HG03039 (cell line): ENCODE data around the gene TNIP1.
A peak's percentile ranks its signal among the peaks of the same experiment; 100 is the strongest.

Experiments
- ATAC-seq: cut with Tn5 transposase; IDR thresholded peaks from one replicate; pipeline ENCODE4 v1.9.1; 2021; ENCODE audit warnings: mild to moderate bottlenecking, moderate library complexity; ENCODE audit not compliant: unreplicated experiment

The TNIP1 gene

DNA sequence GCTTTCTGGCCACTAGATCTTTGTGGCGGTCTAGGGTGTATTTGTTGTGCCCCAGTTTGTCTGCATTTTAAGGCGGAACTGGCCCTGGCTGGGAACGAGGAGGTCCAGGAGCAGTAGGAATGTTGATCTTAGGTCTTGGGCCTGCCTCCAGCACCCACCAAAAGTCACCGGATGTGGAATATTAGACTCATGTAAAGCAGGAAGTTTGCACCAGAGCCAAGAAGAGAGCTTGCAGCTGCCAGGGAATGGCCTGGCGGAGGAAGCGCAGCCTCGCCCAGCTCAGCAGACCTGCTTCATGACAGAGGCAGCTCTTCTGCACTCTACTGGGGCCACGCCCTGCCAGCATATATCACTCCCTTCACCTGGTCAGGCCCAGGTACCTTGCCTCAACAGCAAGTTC is 57.2 kb downstream of the TNIP1 start:
- no peak for ATAC-seq

DNA sequence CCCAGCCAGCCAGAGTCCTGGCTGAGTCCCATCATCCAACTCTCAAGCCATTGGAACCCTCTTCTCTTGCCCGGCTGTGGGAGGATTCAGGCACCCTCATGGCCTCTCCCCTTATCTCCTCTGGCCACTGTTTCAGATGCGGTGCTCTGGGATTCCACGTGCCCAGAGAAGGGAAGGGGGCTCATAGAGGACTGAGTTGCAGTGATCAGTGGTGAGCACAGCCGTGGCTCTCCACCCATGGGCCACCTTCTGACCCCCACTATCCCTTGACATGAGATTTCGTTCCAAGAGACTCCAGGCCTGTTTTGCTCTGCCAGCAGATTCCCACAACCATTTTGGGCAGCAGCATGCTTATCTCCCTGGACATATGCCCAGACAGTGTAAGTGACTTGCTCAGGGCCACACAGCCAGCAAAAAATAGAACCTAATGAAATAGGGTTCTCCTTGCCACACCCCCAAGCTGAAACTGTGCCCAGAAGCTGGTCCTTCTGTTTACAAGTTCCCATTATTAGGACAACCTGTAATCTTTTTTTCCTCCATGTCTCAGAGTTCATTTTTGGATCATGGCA is 57.7 kb downstream of the TNIP1 start:
- no peak for ATAC-seq

DNA sequence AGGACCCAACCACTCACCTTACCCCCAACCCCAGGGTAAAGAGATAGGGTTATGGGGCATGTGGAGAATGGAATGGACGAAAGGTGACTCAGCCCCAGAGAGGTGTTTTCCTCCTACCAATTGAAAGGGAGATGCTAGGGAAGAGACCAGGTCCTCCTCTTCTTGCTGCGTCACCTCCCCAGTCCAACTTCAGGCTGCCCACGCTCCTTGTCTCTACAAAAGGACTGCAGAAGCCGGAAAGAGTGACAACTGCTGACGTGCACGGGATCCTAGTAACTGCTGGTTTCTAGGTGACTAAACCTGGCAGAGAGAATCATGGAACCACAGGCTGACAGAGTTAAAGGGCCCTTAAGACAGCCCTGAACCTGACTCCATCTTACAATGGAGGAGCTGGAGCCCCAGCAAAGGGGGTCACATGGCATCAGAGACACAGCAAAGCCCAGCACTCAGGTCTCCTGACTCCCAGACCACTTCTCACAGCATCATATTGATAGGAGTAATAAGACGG is 58.3 kb downstream of the TNIP1 start:
- ATAC-seq: no peak

DNA sequence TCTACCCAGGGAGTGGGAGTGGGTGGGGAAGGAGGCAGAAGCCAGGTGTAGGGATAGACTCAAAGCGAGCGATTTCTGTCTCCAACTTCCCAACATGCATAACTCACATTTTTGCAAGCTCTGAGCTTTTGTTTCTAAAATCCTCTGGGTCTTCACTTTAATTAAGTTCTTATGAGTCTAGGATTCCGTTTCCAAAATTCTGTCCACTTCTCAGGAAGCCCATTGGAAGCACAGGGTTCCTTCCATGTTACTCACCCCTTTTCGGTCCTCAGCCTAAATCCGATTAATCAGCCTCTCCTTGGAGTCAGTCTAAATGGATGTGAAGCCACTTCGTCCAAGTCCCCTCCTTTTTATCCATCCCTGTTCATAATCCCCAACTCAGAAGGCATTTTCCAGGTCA is 59.1 kb downstream of the TNIP1 start:
- ATAC-seq: no peak

DNA sequence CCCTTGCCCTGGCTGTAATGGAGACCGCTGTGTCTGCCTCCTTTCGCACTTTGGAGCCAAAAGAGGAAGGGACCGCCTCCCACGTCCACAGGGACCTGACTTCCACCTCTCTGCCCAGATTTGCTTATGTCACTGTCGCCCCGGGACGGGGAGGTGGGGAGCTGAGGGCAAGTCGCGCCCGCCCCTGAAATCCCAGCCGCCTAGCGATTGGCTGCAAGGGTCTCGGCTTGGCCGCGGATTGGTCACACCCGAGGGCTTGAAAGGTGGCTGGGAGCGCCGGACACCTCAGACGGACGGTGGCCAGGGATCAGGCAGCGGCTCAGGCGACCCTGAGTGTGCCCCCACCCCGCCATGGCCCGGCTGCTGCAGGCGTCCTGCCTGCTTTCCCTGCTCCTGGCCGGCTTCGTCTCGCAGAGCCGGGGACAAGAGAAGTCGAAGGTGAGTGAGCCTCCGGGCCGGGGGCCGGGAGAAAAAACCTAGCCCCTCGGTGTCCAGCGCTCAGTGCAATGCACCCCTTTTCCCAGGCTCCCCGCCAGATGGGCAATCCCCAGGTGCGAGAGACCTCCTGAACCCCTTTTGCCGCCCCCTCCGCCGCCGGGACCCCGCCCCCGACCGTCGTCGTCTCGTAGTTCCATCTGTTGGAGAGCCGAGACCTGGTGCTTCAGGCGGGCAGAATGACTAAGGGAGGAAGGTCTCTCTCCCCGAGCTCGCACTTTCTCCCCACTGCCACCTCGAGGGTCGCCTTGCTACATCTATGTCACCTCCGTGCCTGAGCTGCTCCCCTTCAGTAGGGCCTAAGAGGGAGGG is 60.3 kb downstream of the TNIP1 start, which contains the start of gene GPX3:
GPX3 (plus strand) TSS at position 288 of the 807 bp plus-strand sequence; CDS start at position 352, 64 bp downstream.
- ATAC-seq: peak; percentile 69

DNA sequence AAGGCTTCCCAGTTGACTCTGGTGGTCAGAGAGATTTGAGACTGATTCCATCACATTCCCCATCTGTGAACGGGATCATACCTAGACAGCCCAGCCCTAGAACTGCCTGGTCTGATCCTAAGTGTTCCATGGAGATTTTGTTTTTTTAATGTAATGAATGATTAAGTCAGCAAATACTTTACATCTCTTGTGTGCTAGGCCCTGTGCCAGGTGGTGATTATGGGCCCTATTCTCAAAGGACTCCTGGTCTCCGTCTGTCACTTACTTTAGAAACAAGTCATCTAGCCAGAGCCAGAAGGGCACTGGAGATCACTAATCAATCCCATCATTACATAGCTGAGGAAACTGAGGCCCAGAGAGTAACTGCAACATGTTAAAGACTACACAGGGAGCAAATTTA is 61.5 kb downstream of the TNIP1 start:
- no peak for ATAC-seq

DNA sequence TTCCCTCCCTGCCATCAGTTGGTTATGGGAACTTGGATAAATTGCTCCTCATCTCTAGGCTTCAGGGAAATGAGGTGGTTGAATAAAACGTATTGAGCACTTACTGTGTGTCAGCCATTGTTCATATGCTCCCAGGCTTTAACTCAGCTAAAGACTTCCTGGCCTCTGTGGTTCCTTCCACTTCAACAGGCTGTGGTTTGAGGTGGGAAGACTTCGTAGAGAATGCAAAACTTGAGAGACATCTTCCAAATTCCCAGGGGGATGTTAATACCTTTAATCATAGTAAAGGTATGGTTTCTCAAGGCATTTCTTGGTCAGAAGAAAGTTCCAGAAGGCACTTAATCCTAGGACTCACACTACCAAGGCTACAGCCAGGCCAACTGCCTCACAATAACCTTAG is 62.0 kb downstream of the TNIP1 start:
- no peak for ATAC-seq

DNA sequence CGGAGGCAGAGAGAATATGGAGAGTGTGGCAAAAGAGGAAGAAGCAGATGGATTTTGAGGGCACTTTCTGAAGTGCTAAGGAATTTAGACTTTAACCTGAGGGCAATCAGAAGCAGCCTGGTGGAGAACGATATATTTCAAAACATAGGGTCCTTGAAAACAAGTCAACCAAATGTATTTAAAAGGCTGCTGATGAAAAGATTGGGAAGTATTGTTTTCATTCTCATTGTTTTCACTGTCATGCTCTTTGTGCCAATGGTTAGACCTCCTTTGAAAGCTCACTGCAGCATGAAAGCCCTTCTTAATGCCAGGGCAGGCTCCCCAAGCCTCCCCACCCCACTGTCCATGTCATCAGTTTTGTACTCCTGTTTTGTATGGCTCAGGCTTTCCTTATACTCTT is 62.9 kb downstream of the TNIP1 start:
- ATAC-seq: no peak

DNA sequence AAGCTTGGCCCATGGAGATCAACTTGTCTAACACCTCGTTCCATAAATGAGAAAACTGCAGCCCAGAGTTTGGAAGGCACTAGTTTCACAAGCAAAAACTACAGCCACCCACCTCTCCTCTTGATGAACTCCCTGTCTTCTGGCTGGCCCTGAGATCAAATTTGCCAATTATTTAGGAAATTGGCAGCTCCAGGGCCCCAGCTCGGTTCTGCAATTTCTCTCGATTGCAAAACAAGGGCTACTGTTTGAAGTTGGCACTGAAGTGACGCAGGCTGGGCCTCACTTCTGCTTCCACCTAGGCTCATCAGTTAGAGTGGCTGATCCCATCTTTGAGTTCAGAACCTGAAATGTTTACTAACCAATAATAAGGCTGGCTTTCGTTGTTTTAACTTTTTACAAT is 64.1 kb downstream of the TNIP1 start:
- no peak for ATAC-seq

DNA sequence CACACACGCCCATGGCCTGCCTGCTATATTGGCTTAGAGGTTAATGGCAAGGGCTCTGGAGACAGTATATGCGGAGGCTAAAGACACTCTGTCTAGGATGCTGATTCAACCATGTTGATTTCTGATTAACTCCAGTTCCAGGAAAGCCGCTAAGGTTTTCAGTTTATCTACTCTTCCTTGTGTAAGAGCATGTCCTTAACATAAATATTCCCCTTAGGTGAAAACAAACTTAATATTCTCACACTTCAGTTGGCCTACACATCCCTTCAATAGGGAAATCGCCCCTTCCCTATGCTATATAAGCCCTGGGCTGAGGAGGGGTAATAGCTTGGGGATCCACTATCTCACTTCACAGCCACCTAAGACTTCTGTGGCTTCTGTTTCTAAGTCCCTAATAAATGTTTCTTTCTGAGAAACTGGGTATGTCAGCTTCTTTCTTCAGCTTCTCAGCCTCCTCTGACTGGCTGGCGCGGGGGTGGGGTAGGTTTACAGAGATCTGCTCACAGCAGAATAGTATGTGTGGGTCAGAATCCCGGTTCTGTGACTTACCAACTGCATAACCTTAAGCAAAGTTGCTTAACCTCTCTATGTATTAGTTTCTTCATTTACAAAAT is 64.8 kb downstream of the TNIP1 start:
- ATAC-seq: no peak

DNA sequence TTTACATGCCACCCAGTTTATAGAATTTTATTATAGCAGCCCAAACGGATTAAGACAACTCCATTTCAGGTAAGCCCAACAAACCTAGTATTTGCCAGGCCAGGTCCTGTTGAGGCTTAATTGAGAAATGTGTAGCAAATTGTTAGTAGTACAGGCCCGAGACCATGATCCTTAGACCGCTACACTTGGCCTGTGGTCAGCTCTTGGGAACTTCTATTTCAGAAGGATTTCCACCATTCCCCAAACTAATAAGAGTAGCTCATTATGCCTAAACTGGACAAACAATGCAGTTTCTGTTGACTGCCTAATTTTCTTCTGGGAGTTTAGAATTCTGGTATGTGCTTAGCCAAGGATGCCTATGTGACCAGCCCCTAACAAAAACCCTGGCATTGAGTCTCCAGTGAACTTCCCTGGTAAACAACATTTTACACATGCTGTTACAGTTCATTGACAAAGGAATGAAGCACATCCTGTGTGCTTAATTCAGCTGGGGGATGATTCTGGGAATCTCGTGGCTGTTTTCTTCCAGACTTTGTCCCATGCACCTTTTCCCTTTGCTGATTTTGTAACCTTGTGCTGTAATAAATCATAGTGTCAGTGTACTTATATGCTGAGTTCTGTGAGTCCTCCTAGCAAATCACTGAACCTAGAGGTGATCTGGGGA is 66.0 kb downstream of the TNIP1 start:
- ATAC-seq: no peak

DNA sequence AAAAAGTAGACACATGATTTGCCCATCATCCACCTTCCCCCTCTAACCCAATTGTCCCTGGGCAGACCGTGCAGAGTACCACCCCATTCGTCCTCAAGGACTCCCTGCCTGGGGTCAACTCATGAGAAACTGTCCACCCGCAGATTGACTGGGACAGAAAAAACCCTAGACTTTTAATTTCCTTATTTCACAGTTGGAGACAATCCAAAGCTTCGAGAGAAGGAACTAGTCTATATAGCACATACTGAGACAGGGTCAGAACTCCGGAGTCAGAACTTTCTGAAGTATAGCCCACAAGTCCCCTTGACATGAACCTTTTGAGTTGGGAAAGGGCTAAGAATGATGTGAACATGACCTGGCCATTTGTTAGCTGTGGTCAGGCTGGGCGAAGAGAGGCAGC is 68.0 kb downstream of the TNIP1 start:
- ATAC-seq: no peak

DNA sequence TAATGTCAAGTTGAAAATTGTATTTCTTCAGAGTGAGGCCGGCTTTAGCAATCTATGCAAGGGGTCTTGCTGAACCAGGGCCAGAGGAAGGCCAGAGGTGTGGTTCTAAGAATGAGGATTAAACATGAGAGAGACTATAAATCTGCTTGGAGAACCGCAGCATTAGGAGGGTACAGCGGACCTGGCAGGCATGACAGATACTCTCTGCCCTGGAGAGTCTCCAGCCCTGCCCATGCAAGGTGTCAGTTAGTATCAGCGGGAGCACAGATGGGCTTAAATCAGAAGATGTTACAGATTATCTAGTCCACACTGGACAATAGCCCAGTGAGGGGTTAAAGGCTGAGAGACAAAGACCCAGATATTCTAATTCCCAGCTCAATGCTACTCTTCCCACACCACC is 71.9 kb downstream of the TNIP1 start:
- no peak for ATAC-seq

DNA sequence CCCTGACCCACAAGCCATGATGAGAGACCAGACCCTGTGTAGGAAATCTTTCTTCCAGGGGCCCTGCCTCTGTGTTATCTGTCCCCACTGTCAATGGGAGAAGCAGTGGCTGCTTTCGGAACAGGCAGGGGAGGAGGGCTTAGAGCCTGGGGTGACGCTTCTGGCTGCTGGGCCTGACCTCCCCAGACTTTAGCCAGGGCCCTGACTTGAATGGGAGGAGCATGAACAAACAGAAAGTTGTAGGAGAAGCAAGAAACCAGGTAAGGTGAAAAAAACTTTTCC is 72.7 kb downstream of the TNIP1 start:
- no peak for ATAC-seq

DNA sequence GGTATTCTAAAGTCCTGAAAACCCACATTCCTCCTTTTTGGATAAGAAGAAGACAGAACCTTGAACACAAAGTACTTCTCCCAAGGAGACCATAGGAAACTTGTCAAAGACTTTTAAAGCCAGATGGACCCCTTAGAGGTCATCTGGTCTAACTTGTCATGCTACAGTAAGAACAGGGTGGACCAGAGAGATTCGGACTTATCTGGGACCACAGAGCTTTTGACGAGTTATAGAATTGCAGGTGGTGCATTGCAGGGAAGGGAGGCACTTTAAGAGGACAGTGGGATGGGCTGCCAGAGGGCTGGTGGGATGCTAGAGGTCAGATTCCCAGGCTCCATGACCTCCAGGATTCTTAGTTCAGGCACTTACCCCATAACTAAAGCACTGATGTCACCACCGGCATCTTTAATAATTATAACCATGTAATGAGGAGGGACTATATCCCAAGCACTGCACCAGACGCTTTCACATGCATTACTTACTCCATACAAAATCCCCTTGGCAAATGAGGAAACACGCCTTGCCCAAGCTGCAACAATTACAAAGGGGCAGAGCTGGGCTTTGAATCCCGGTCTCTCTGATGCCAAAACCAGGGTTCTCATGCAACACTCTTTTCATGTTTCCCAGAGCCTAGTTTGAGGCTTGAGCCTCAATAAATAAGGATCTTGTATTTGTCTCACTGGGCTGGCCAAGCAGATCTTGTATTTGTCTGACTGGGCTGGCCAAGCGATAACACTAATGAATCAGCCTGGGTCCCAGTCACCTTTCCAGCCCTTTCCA is 73.2 kb downstream of the TNIP1 start:
- ATAC-seq: no peak

DNA sequence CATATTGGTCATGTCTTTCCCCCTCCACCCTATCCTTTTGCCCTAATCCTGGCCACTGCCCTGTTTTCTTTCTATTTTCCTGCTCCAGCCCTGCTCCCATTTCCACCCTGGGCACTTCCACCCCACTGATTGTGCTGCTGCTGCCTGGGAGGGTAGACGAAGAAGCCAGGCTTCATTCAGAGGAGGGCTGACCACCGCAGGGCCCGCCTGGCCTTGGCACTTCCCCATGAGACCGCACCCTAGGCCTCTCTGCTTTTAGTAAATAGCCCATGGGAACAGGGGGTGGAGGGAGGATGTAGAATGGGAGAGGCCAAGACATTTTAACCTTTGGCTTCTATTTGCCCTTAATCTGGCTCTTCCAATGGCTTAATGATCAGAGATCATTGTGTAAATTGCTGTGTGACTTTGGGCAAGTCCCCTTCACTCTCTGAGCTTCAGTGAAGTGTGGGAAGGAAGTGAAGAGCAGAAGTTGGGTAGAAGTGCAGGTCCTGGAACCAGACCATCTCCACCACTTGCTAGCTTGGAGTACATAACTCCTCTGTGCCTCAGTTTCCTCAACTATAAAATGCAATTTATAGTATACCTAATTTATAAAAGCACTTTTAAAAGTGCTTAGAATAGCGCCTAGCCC is 74.0 kb downstream of the TNIP1 start:
- ATAC-seq: no peak

DNA sequence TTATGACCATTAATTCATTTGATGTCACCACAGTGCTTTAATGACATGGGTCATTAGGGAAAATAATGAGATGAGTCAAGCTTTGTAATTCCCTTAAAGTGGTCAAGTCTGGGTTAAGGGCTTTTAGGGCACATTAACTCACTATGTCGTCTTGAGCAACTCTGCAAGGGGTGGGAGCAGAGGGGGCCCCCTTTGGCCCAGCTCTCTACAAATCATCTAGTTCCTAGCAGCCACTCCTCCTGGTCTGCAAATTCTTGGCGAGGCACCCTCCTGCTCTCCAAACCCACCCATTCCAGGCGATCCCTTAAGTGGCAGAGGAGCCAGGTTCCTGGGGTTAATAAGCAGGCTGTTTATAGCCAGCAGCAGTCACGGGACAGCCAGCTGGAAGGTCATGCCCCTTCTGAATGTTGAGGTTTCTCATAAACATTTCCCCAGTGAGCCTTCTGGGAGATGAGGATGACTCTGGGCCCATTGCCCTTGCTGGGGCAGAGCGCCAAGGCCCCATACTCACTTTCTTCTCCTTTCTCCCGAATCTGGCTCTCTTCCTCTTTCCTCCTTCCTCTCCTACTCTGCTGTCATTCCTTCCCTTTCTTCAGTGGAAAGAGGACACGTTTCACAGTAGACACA is 74.8 kb downstream of the TNIP1 start:
- ATAC-seq: no peak

DNA sequence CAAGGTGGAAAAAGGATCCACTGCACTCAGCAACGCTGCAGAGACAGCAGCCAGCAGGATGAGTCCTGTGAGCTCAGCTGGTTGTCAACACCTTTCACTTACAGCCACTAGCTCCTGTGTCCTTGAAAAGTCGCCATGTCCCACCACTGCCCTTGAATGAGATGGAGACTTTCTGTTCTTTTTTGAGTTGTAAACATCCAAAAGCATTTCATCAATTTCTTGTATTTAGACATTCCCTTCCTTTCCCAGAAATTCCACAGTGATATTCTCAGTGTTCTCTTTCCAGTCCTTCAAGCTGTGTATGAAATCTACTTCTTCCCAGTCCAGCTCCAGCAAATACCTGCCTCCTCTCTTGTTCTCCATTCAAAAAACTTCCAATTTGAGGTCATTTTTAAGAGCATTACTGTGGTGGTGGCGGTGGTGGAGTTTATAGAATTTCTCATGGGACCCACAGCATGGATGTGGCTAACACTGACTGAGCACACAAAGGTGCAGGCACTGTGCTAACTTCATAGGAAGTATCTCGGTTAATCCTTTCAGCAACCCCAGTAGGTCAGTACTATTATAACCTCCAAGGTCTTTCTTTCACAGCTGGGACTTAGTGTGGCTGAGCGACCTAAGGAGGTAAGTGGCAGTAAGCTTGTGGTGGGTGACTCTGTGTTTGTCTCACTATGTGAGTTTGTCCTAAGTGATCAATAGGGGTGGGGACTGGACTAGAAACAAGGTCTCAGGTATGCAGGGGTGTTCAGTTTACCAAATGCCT is 75.5 kb downstream of the TNIP1 start:
- ATAC-seq: no peak

DNA sequence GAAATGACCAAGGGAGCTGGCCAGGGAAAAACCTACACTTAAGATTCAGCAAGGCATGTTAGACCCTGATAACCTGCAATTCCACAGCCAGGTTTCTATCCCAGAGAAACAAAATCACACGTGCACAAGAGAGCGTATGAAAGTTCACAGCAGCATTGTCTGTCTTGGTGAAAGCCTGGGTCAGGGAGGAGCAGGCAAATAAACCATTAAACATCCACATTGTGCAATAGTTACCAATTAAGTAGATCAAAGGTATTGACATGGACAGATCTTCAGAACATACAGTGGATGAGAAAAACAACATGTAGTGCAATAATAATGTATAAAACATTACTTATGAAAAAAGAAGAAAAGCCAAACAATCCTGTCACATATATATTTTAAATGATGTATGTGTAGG is 76.3 kb downstream of the TNIP1 start:
- ATAC-seq: no peak
